Measurements from ENCODE around the gene DPH7.
"Not testable (repeated sequence)": the region's sequence is repeated elsewhere in the genome, so short reads cannot be mapped to it uniquely, and the experiment has no call there.

DPH7 gene

GRCh38 chr9:137544176-137544760, 34.5 kb downstream of the DPH7 start:
- no peak for DNase-seq

- no peak for DNase-seq
These were observed 35.3 kb downstream of the DPH7 start for GRCh38 chr9:137543237-137543963.

- DNase-seq: no peak
These were observed 36.2 kb downstream of the DPH7 start for GRCh38 chr9:137542486-137542885.

GRCh38 chr9:137540536-137540935, 38.2 kb downstream of the DPH7 start:
- no peak for DNase-seq

GRCh38 chr9:137538058-137538457, 40.7 kb downstream of the DPH7 start:
- DNase-seq: no peak

GRCh38 chr9:137536594-137537131, 42.1 kb downstream of the DPH7 start:
- DNase-seq: not testable (repeated sequence)

GRCh38 chr9:137535120-137535428, 43.7 kb downstream of the DPH7 start:
- DNase-seq: no peak

- DNase-seq: peak; percentile 36
These were observed 44.2 kb downstream of the DPH7 start for GRCh38 chr9:137534256-137535119.

GRCh38 chr9:137532891-137533468, 45.7 kb downstream of the DPH7 start:
- DNase-seq: not testable (repeated sequence)

- DNase-seq: no peak
These were observed 47.5 kb downstream of the DPH7 start for GRCh38 chr9:137531099-137531765.

- no peak for DNase-seq
These were observed 48.4 kb downstream of the DPH7 start for GRCh38 chr9:137530331-137530730.

- DNase-seq: no peak
These were observed 53.8 kb downstream of the DPH7 start for GRCh38 chr9:137524981-137525317.

GRCh38 chr9:137524161-137524980, 54.4 kb downstream of the DPH7 start:
- no peak for DNase-seq

GRCh38 chr9:137522746-137523455, 55.8 kb downstream of the DPH7 start:
- DNase-seq: no peak

- DNase-seq: no peak
These were observed 57.2 kb downstream of the DPH7 start for GRCh38 chr9:137521405-137521985.

- no peak for DNase-seq
These were observed 57.9 kb downstream of the DPH7 start for GRCh38 chr9:137520614-137521404.

GRCh38 chr9:137519553-137519952, 59.2 kb downstream of the DPH7 start:
- no peak for DNase-seq

GRCh38 chr9:137518661-137519459, 59.9 kb downstream of the DPH7 start:
- DNase-seq: not testable (repeated sequence)

Data from midbrain (tissue), 1 donor.